Measurements from ENCODE around the gene AP2B1.

Gene AP2B1

GRCh38 chr17:35731917-35732805 is 145.0 kb downstream of the AP2B1 start:
- no peak for DNase-seq

GRCh38 chr17:35732806-35733136 is 145.6 kb downstream of the AP2B1 start:
- no peak for DNase-seq

GRCh38 chr17:35733366-35733765 is 146.2 kb downstream of the AP2B1 start:
- no peak for DNase-seq

GRCh38 chr17:35734396-35734795 is 147.3 kb downstream of the AP2B1 start:
- DNase-seq, result no peak

- no peak for DNase-seq
These were observed 148.1 kb downstream of the AP2B1 start for GRCh38 chr17:35735036-35735805.

- no peak for DNase-seq
These were observed 149.1 kb downstream of the AP2B1 start for GRCh38 chr17:35736236-35736635.

- no peak for DNase-seq
These were observed 151.5 kb downstream of the AP2B1 start for GRCh38 chr17:35738519-35739133.

- no peak for DNase-seq
These were observed 153.1 kb downstream of the AP2B1 start for GRCh38 chr17:35740216-35740615.

GRCh38 chr17:35740997-35741931 is 154.1 kb downstream of the AP2B1 start:
- no peak for DNase-seq

- DNase-seq, result no peak
These were observed 155.4 kb downstream of the AP2B1 start for GRCh38 chr17:35742496-35742895.

- DNase-seq, result no peak
These were observed 155.9 kb downstream of the AP2B1 start for GRCh38 chr17:35742896-35743477.

GRCh38 chr17:35743626-35744328 is 156.7 kb downstream of the AP2B1 start:
- no peak for DNase-seq

- no peak for DNase-seq
These were observed 157.7 kb downstream of the AP2B1 start for GRCh38 chr17:35744830-35745229.

- no peak for DNase-seq
These were observed 158.1 kb downstream of the AP2B1 start for GRCh38 chr17:35745246-35745645.

- DNase-seq, result no peak
These were observed 158.7 kb downstream of the AP2B1 start for GRCh38 chr17:35745749-35746320.

GRCh38 chr17:35747540-35748017 is 160.5 kb downstream of the AP2B1 start:
- DNase-seq, result peak; percentile 72

- no peak for DNase-seq
These were observed 161.3 kb downstream of the AP2B1 start for GRCh38 chr17:35748341-35748841.

GRCh38 chr17:35748979-35749378 is 161.9 kb downstream of the AP2B1 start:
- DNase-seq, result no peak

- no peak for DNase-seq
These were observed 162.7 kb downstream of the AP2B1 start for GRCh38 chr17:35749560-35750412.

Data from T-helper 9 cell (primary cell).